Cardiac fibroblast (primary cell): Measurements from ENCODE around the gene FBF1.

ENCODE experiments used
- DNase-seq, 2 donors: peaks; one replicate each; pipeline versions ENCODE4 v3.0.0 to v3.0.0-alpha.2; 2010; ENCODE audit warnings: low read depth in 2 of 2
- H3K4me3 ChIP-seq, 2 donors: replicated peaks in 1 of 2; 1 replicate in 1 of 2; 2 replicates in 1 of 2; pipeline ENCODE4 v1.5.1; 2011; ENCODE audit warnings: low read depth in 2 of 2, low read length in 2 of 2, mild to moderate bottlenecking in 2 of 2, moderate library complexity in 1 of 2
- TF ChIP-seq, protein P1 (sequence below): IDR thresholded peaks from one replicate; pipeline ENCODE4 v1.5.1; 2011; ENCODE audit warnings: low read depth, mild to moderate bottlenecking, low read length, inconsistent platforms

The FBF1 gene

GRCh38 chr17:75943491-75943890 lies 2.6 kb upstream of the FBF1 start:
- H3K4me3 ChIP-seq: no peak overlapping the region
- TF ChIP-seq, protein P1, sequence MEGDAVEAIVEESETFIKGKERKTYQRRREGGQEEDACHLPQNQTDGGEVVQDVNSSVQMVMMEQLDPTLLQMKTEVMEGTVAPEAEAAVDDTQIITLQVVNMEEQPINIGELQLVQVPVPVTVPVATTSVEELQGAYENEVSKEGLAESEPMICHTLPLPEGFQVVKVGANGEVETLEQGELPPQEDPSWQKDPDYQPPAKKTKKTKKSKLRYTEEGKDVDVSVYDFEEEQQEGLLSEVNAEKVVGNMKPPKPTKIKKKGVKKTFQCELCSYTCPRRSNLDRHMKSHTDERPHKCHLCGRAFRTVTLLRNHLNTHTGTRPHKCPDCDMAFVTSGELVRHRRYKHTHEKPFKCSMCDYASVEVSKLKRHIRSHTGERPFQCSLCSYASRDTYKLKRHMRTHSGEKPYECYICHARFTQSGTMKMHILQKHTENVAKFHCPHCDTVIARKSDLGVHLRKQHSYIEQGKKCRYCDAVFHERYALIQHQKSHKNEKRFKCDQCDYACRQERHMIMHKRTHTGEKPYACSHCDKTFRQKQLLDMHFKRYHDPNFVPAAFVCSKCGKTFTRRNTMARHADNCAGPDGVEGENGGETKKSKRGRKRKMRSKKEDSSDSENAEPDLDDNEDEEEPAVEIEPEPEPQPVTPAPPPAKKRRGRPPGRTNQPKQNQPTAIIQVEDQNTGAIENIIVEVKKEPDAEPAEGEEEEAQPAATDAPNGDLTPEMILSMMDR: no peak
- no peak for DNase-seq

GRCh38 chr17:75942473-75942872 lies 1.6 kb upstream of the FBF1 start:
- no peak overlapping the region for H3K4me3 ChIP-seq
- TF ChIP-seq, protein P1: no peak
- DNase-seq: no peak

DNA sequence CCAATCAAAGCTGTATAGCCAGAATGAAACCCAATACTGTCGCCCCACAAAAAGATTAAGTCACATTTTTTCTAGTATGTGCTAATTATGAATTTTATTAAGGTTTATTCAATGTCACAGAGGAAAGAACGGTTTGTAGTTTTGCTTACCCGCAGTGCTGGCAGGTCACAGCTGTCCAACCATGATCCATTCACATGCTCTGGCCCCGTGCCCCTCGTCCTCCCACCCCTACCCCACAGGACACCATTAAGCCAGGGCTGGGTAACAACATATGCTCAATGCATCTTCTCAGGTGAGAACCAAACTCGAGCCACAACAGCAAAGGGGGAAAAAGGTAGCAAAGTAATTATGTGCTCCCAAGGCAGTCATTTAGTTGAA lies 589 bp upstream of the FBF1 start:
- no peak for DNase-seq
- TF ChIP-seq, protein P1: no peak
- H3K4me3 ChIP-seq: peak overlapping the region in 1 of 2 donors; percentile 86

DNA sequence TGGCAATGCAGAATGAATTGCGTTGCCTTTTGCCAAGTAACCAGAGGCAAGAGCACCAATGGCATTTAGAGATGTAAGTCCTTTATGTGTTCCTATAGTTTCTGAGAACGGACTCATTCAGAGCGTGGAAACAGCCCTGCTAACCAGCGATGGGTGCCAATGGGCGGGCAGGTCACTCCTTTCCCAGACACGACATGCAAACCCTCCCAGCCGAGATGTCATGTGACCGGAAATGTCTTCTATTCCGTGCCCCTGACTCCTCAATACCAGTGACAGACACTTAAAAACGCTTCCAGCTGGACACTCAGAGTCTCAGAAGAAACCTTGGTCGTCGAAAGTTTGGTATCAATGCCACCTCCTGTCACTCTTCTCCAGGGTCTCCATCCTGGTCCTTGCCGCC lies 3.2 kb downstream of the FBF1 start:
- TF ChIP-seq, protein P1: no peak
- no peak overlapping the region for H3K4me3 ChIP-seq
- DNase-seq: no peak

- no peak for DNase-seq
- no peak overlapping the region for H3K4me3 ChIP-seq
- TF ChIP-seq, protein P1: no peak
Measured at GRCh38 chr17:75933808-75934207, 7.0 kb downstream of the FBF1 start.

- H3K4me3 ChIP-seq: no peak overlapping the region
- DNase-seq: no peak
- TF ChIP-seq, protein P1: no peak
Measured at GRCh38 chr17:75932852-75933251, 8.0 kb downstream of the FBF1 start.

- no peak overlapping the region for H3K4me3 ChIP-seq
- TF ChIP-seq, protein P1: no peak
- no peak for DNase-seq
Measured at GRCh38 chr17:75931062-75931461, 9.8 kb downstream of the FBF1 start.
